ENCODE data around the gene ITGAL. TPM values are rescaled to one million over a fixed set of nuclear protein-coding genes. Genes with fewer than 3 reads are reported as not detected.

The ITGAL gene
- total RNA-seq, 1 experiment from 2014 or later, result not detected

DNA sequence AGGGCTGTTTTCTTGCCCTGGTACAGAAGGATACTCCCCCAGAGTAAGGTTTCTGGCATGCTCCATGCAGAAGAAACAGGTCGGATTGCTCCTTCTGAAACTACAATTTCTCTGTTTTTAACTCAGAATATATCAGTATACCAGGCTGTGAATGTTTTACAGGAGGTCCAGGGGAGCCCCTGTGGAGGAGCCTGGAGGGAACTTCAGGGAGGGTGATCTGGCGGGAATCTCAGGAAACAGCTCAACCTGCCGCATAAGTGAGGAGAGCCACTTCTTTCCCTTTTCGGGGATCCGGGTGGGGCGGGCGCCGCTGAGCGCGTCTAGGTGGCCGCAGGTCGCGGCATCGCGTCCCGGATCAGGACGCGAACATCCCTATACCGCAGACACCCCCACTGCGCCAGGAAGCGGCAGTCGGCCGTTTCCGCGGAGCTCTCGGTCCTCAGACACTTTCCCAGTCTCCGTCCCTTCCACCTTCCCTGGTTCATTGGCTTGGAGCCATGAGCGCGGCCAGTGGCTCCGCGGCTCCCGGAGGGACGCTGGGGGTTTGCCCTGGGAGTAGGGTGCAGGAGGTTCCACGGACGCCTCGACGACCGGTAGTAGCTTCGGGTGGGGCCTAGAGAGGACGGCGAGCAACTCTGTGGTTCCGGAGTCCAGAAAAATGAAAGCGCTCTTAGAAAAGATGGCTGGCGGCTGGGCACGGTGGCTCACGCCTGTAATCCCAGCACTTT is 88.7 kb downstream of the ITGAL start:
- peaks cover 5% of the 10 kb centered on the region for H3K36me3 Mint-ChIP-seq (ENCODE audit: insufficient read depth, unreplicated experiment)
- DNase-seq (ENCODE audit: unreplicated experiment), result no peak

DNA sequence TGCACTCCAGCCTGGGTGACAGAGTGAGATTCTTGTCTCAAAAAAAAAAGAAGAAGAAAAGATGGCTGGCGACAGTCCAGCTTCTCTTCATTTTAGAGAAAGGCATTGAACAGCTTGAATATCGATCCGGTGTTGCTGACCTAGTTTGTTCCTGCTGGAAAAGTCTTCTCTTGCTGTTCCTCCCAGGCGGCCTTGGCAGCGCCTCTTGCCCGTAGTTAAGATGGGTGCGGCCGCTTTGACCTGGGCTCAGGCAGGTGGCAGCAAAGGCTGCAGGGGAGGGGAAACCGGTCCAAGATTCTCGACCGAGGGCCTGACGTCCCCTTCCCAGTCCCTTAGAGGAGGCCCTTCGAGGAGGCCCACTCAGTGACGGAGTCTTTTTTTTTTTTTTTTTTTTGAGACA is 89.5 kb downstream of the ITGAL start:
- H3K4me1 Mint-ChIP-seq (ENCODE audit: insufficient read depth, unreplicated experiment), result peaks cover 7% of the 10 kb centered on the region
- CTCF ChIA-PET, result no interaction called here
- H3K27ac Mint-ChIP-seq (ENCODE audit: low read depth, unreplicated experiment), result no peak overlapping the region
- intact Hi-C loops (cut with micrococcal nuclease), result no loop called here
- TF ChIP-seq, protein P1, sequence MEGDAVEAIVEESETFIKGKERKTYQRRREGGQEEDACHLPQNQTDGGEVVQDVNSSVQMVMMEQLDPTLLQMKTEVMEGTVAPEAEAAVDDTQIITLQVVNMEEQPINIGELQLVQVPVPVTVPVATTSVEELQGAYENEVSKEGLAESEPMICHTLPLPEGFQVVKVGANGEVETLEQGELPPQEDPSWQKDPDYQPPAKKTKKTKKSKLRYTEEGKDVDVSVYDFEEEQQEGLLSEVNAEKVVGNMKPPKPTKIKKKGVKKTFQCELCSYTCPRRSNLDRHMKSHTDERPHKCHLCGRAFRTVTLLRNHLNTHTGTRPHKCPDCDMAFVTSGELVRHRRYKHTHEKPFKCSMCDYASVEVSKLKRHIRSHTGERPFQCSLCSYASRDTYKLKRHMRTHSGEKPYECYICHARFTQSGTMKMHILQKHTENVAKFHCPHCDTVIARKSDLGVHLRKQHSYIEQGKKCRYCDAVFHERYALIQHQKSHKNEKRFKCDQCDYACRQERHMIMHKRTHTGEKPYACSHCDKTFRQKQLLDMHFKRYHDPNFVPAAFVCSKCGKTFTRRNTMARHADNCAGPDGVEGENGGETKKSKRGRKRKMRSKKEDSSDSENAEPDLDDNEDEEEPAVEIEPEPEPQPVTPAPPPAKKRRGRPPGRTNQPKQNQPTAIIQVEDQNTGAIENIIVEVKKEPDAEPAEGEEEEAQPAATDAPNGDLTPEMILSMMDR (IDR thresholded peaks at IDR 0.05; ENCODE audit: unreplicated experiment), result no peak
- POLR2A ChIA-PET, result no interaction called here
- no peak for DNase-seq (ENCODE audit: unreplicated experiment)
- H3K27me3 Mint-ChIP-seq (ENCODE audit: insufficient read depth, unreplicated experiment), result no peaks in the 10 kb centered on the region
- no peak overlapping the region for H3K4me3 Mint-ChIP-seq (ENCODE audit: unreplicated experiment)
- H3K36me3 Mint-ChIP-seq (ENCODE audit: insufficient read depth, unreplicated experiment), result peaks cover under 1% of the 10 kb centered on the region
- no TSS peak for BruUV-seq (replicated peaks)
- no peaks in the 10 kb centered on the region for H3K9me3 Mint-ChIP-seq (ENCODE audit: unreplicated experiment)

More for the DNA sequence above, 88.7 kb downstream of the ITGAL start:
- Mint-ChIP-seq H3K4me3 (ENCODE audit: unreplicated experiment) (no peak overlapping the region), H3K27ac (ENCODE audit: low read depth, unreplicated experiment) (no peak overlapping the region), H3K4me1 (ENCODE audit: insufficient read depth, unreplicated experiment) (peaks cover 2% of the 10 kb centered on the region), H3K27me3 (ENCODE audit: insufficient read depth, unreplicated experiment) (no peaks in the 10 kb centered on the region), H3K9me3 (ENCODE audit: unreplicated experiment) (no peaks in the 10 kb centered on the region)
- intact Hi-C loops (cut with micrococcal nuclease), result no loop called here
- ChIA-PET CTCF (interaction anchor here (0.8 kb wide), 1 partner anchor 54 kb away, joined by 4 read pairs; no protein-coding TSS in a partner anchor), POLR2A (interaction anchor here (0.6 kb wide), 1 partner anchor 11 kb away, joined by 3 read pairs; no protein-coding TSS in a partner anchor)
- TF ChIP-seq, protein P1 (IDR thresholded peaks at IDR 0.05; ENCODE audit: unreplicated experiment), result no peak
- no TSS peak for BruUV-seq (replicated peaks)

DNA sequence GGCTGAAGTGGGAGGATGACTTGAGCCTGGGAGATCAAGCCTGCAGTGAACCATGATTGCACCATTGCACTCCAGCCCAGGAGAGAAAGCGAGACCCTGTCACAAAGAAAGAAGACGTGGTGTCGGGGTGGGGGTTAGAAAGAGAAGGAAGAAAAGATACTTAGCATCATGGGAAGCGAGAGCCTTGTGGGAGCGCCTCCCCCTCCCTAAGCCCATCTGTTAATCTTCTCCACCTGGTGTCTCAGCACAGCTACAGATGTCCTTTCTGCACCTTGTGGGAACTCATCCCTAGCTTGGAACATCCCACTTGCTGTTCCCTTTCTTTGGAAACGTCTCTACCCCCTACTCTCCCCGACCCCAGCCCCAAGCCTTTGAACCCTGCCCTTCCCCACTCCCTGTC is 93.0 kb downstream of the ITGAL start:
- intact Hi-C loops (cut with micrococcal nuclease), result no loop called here
- Mint-ChIP-seq H3K4me3 (ENCODE audit: unreplicated experiment) (no peak overlapping the region), H3K27ac (ENCODE audit: low read depth, unreplicated experiment) (no peak overlapping the region), H3K36me3 (ENCODE audit: insufficient read depth, unreplicated experiment) (peaks cover 9% of the 10 kb centered on the region), H3K9me3 (ENCODE audit: unreplicated experiment) (no peaks in the 10 kb centered on the region), H3K4me1 (ENCODE audit: insufficient read depth, unreplicated experiment) (peaks cover 20% of the 10 kb centered on the region), H3K27me3 (ENCODE audit: insufficient read depth, unreplicated experiment) (no peaks in the 10 kb centered on the region)
- no peak for DNase-seq (ENCODE audit: unreplicated experiment)
- POLR2A ChIA-PET, result interaction anchor here (0.9 to 4.3 kb wide), 5 partner anchors 7 to 148 kb away, joined by 3 to 34 read pairs (median 3); partner anchors contain the start of genes DCTPP1 and ZNF764
- no TSS peak for BruUV-seq (replicated peaks)
- TF ChIP-seq, protein P1 (IDR thresholded peaks at IDR 0.05; ENCODE audit: unreplicated experiment), result no peak
- CTCF ChIA-PET, result interaction anchor here (0.6 to 3.0 kb wide), 4 partner anchors 8 to 135 kb away, joined by 3 to 11 read pairs (median 3); partner anchors contain the start of gene DCTPP1

DNA sequence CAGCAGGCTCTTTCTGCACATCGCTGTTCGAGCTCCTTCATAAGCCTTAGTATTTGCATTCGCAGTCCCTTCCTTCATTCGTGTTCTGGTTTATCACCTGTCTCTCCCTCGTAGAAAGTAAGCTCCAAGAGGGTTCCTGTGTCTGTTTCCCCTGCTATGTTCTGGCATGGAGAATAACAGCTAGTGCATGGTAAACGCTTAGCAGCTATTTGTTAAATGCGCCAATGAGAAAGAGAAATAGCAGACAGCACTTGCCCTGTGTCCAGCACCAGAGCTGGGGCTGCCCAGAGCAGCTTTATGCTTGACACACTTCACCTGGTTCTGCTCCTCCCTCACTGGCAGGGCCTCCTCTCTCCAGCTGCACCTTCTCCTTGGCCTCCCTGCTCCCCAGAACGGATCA is 93.4 kb downstream of the ITGAL start:
- POLR2A ChIA-PET, result interaction anchor here (0.9 to 4.3 kb wide), 4 partner anchors 8 to 148 kb away, joined by 3 to 34 read pairs (median 4); partner anchors contain the start of genes DCTPP1 and ZNF764
- no TSS peak for BruUV-seq (replicated peaks)
- CTCF ChIA-PET, result interaction anchor here (0.6 to 3.0 kb wide), 6 partner anchors 8 to 136 kb away, joined by 3 to 11 read pairs (median 3); partner anchors contain the start of gene DCTPP1

More for the DNA sequence above, 93.4 kb downstream of the ITGAL start:
- intact Hi-C loops (cut with micrococcal nuclease), result no loop called here
- H3K27me3 Mint-ChIP-seq (ENCODE audit: insufficient read depth, unreplicated experiment), result no peaks in the 10 kb centered on the region
- H3K36me3 Mint-ChIP-seq (ENCODE audit: insufficient read depth, unreplicated experiment), result peaks cover 9% of the 10 kb centered on the region
- H3K9me3 Mint-ChIP-seq (ENCODE audit: unreplicated experiment), result no peaks in the 10 kb centered on the region
- DNase-seq (ENCODE audit: unreplicated experiment), result no peak
- peak overlapping the region; percentile 95 for H3K27ac Mint-ChIP-seq (ENCODE audit: low read depth, unreplicated experiment)
- H3K4me1 Mint-ChIP-seq (ENCODE audit: insufficient read depth, unreplicated experiment), result peaks cover 20% of the 10 kb centered on the region
- no peak overlapping the region for H3K4me3 Mint-ChIP-seq (ENCODE audit: unreplicated experiment)
- TF ChIP-seq, protein P1 (IDR thresholded peaks at IDR 0.05; ENCODE audit: unreplicated experiment), result no peak

All from MCF 10A (cell line).